K562 (cell line): ENCODE data around the gene VENTX. TPM values are rescaled to one million over a fixed set of nuclear protein-coding genes. Genes with fewer than 3 reads are reported as not detected.

ENCODE experiments used
- ATAC-seq: fragments of 200-7000 bp; cut with Tn5 transposase; 3 replicates; pipeline ENCODE4 v1.9.1; 2020; ENCODE audit warnings: moderate library complexity
- BruUV-seq: library from RNA; stranded (reverse); fragments of 400-500 nt; replicated peaks from 2 replicates; lab custom pipeline; 2021; lab: Mats Ljungman, UMichigan
- CTCF ChIA-PET: fragments of 300-600 bp; formaldehyde crosslinking; extraction: SDS; loops from one replicate; lab custom pipeline; 2021; ENCODE audit warnings: low intra/inter-chr PET ratio; lab: Yijun Ruan, JAX
- POLR2A ChIA-PET: fragments of 300-600, 350-650 bp; sonication (Branson Sonifier 250); formaldehyde crosslinking; extraction: SDS; loops from one replicate; lab custom pipeline; 2021; ENCODE audit warnings: antibody characterized with exemption, inconsistent platforms; lab: Yijun Ruan, JAX
- DNase-seq, 4 experiments: peaks; one replicate each; pipeline versions ENCODE4 v3.0.0 to v3.0.0-alpha.2; 2011 to 2018; ENCODE audit warnings: low spot score in 3 of 4, mixed read lengths in 3 of 4; ENCODE audit errors: extremely low read depth in 1 of 4
- FAIRE-seq: peaks from 2 replicates; lab custom pipeline; 2011; peaks lifted over from hg19 to GRCh38; lab: Jason Lieb, UNC
- H2AFZ ChIP-seq: 2 replicates; pipeline ENCODE4 v1.6.0; 2011; ENCODE audit warnings: low read depth, low read length, control low read depth, inconsistent platforms
- H3K27ac ChIP-seq: fragments of 200-600 bp; 3 replicates; pipeline ENCODE4 v1.8.0; 2011; ENCODE audit warnings: low read depth, mild to moderate bottlenecking, control low read depth, inconsistent platforms, low read length, moderate library complexity, mixed read lengths; ENCODE audit errors: extremely low read depth
- H3K27me3 ChIP-seq, 2 experiments: fragments of 300-600 bp in 1 of 2; 2 replicates in 1 of 2; 3 replicates in 1 of 2; pipeline versions ENCODE4 v1.6.0 to v1.8.0; 2011; ENCODE audit warnings: inconsistent platforms in 2 of 2, low read length in 2 of 2, mild to moderate bottlenecking in 1 of 2, mixed read lengths in 1 of 2, moderate library complexity in 1 of 2; ENCODE audit not compliant: control insufficient read depth in 2 of 2, insufficient read depth in 2 of 2
- H3K36me3 ChIP-seq: fragments of 300-600 bp; 3 replicates; pipeline ENCODE4 v1.8.0; 2011; ENCODE audit warnings: mild to moderate bottlenecking, low read length, inconsistent platforms; ENCODE audit not compliant: control insufficient read depth, insufficient read depth
- H3K4me1 ChIP-seq, 2 experiments: fragments of 200-600 bp in 1 of 2; replicated peaks in 1 of 2; 2 replicates in 1 of 2; 3 replicates in 1 of 2; pipeline versions ENCODE4 v1.5.1 to v1.8.0; 2011; ENCODE audit warnings: inconsistent platforms in 2 of 2, low read length in 2 of 2, mild to moderate bottlenecking in 1 of 2, mixed read lengths in 1 of 2, moderate library complexity in 1 of 2; ENCODE audit not compliant: control insufficient read depth in 2 of 2, insufficient read depth in 2 of 2
- H3K4me2 ChIP-seq: 2 replicates; pipeline ENCODE4 v1.6.1; 2011; ENCODE audit warnings: low read length, control low read depth, inconsistent platforms, mixed read lengths; ENCODE audit not compliant: insufficient read depth
- H3K4me3 ChIP-seq: fragments of 200-600 bp; sonication (generic), shearing (Covaris generic); 2 replicates; pipeline ENCODE4 v1.5.1; 2016; ENCODE audit warnings: control low read depth, inconsistent platforms
- H3K79me2 ChIP-seq: fragments of 200-600 bp; 3 replicates; pipeline ENCODE4 v1.8.0; 2011; ENCODE audit warnings: low read length, inconsistent platforms; ENCODE audit not compliant: control insufficient read depth, insufficient read depth
- H3K9ac ChIP-seq, 2 experiments: 2 replicates each; pipeline versions ENCODE4 v1.6.0 to v1.6.1; 2011; ENCODE audit warnings: low read depth in 2 of 2, low read length in 2 of 2, control low read depth in 1 of 2, inconsistent platforms in 1 of 2, mild to moderate bottlenecking in 1 of 2, mixed read lengths in 1 of 2; ENCODE audit not compliant: insufficient read depth in 1 of 2
- H3K9me1 ChIP-seq: one replicate; pipeline ENCODE4 v1.6.0; 2011; ENCODE audit warnings: inconsistent platforms, mild to moderate bottlenecking, low read length, moderate library complexity; ENCODE audit not compliant: control insufficient read depth, insufficient read depth
- H3K9me3 ChIP-seq: replicated peaks from 2 replicates; pipeline ENCODE4 v1.5.1; 2011; ENCODE audit warnings: low read depth, low read length, inconsistent platforms; ENCODE audit not compliant: control insufficient read depth, insufficient read depth
- H4K20me1 ChIP-seq: replicated peaks from 2 replicates; pipeline ENCODE4 v1.6.1; 2011; ENCODE audit warnings: low read length, inconsistent platforms, mixed read lengths; ENCODE audit not compliant: control insufficient read depth, insufficient read depth
- JUNB ChIP-seq: fragments of 450-650 bp; formaldehyde crosslinking; conservative IDR thresholded peaks from 2 replicates; pipeline ENCODE4 v1.4.0; 2020; ENCODE audit warnings: mild to moderate bottlenecking
- LARP7 ChIP-seq: fragments of 450-650 bp; IDR thresholded peaks from 2 replicates; pipeline ENCODE4 v1.6.1; 2016
- NR1H2 ChIP-seq: sonication (generic); formaldehyde crosslinking; IDR thresholded peaks from 2 replicates; pipeline ENCODE4 v1.4.0; 2020; ENCODE audit warnings: mild to moderate bottlenecking, missing genetic modification reagents
- RFX1 ChIP-seq: fragments of 450-650 bp; IDR thresholded peaks from 2 replicates; pipeline ENCODE4 v1.6.1; 2016; ENCODE audit warnings: mild to moderate bottlenecking, moderate library complexity
- SIN3A ChIP-seq, 2 experiments: fragments of 150-350 bp in 1 of 2; IDR thresholded peaks; 2 replicates each; pipeline ENCODE4 v1.6.1; 2011 to 2016; ENCODE audit warnings: borderline replicate concordance in 2 of 2, low read depth in 2 of 2, low read length in 2 of 2, mild to moderate bottlenecking in 2 of 2, moderate library complexity in 2 of 2; ENCODE audit not compliant: control insufficient read depth in 1 of 2
- ZNF347 ChIP-seq: fragments of 450-650 bp; formaldehyde crosslinking; IDR thresholded peaks from 2 replicates; pipeline ENCODE4 v1.4.0; 2020; ENCODE audit warnings: low read depth, mild to moderate bottlenecking, moderate library complexity
- ZNF551 ChIP-seq: fragments of 250-450 bp; sonication (Bioruptor Pico); IDR thresholded peaks from 2 replicates; pipeline ENCODE4 v1.5.0; 2021; ENCODE audit warnings: mild to moderate bottlenecking, moderate library complexity
- WGBS: fragments of 100-300 bp; shearing (Covaris generic); methylation state at CpG from one replicate; pipeline ENCODE4 v1.1.6; 2016; ENCODE audit warnings: low coverage, mixed read lengths; ENCODE audit not compliant: insufficient coverage; ENCODE audit errors: missing lambda C conversion rate; 5-methylcytosine and 5-hydroxymethylcytosine counted together
- in situ Hi-C: fragments of 300-500 bp; cut with MboI; formaldehyde crosslinking; loops from 4 replicates; pipeline ENCODE4 v1.15.0; 2018; ENCODE audit warnings: inconsistent platforms, mixed read lengths
- intact Hi-C: fragments of 100-400 bp; cut with micrococcal nuclease; formaldehyde crosslinking; loops from 2 replicates; pipeline ENCODE4 v1.14.2; 2022
- polyA plus RNA-seq, 8 experiments: library from polyadenylated mRNA; depleted of rRNA in 4 of 8; stranded (reverse) in 5 of 8; unstranded in 3 of 8; fragments of >200 nt; fragmentation: Nextera tagmentation in 2 of 8; fragmentation: Illumina TruSeq in 1 of 8; extraction: Ambion mirVana in 2 of 8; extraction: Trizol in 1 of 8; gene quantifications; 2 replicates each; pipeline versions ENCODE4 v1.2.1 to v1.2.3, GENCODE V29; 2011 to 2014; ENCODE audit warnings: inconsistent platforms in 1 of 8, missing spikeins in 1 of 8
- total RNA-seq, 7 experiments: library from RNA; depleted of rRNA in 6 of 7; stranded (reverse); fragments of >200 nt in 6 of 7; fragmentation: Illumina TruSeq in 2 of 7; extraction: Trizol in 2 of 7; gene quantifications; 2 replicates each; pipeline versions ENCODE4 v1.2.1 to v1.2.3, GENCODE V29; 2011 to 2021; ENCODE audit warnings: low replicate concordance in 1 of 7
- TF ChIP-seq, protein P1 (sequence below): fragments of 250-450 bp; sonication (Bioruptor Pico); IDR thresholded peaks from 2 replicates; pipeline ENCODE4 v1.8.0; 2022; ENCODE audit warnings: inconsistent platforms
- TF ChIP-seq, protein P2 (sequence below): sonication (generic); formaldehyde crosslinking; IDR thresholded peaks from 2 replicates; pipeline ENCODE4 v1.8.1; 2023; ENCODE audit warnings: missing genetic modification reagents, mild to moderate bottlenecking, borderline replicate concordance

The VENTX gene
- total and polyA plus RNA-seq, 9 of the 15 experiments (the other 6 are each of a cell fraction or from before 2014, with no cell fraction given) = 0.07 to 0.70 (median 0.20) TPM; not detected in 1

DNA sequence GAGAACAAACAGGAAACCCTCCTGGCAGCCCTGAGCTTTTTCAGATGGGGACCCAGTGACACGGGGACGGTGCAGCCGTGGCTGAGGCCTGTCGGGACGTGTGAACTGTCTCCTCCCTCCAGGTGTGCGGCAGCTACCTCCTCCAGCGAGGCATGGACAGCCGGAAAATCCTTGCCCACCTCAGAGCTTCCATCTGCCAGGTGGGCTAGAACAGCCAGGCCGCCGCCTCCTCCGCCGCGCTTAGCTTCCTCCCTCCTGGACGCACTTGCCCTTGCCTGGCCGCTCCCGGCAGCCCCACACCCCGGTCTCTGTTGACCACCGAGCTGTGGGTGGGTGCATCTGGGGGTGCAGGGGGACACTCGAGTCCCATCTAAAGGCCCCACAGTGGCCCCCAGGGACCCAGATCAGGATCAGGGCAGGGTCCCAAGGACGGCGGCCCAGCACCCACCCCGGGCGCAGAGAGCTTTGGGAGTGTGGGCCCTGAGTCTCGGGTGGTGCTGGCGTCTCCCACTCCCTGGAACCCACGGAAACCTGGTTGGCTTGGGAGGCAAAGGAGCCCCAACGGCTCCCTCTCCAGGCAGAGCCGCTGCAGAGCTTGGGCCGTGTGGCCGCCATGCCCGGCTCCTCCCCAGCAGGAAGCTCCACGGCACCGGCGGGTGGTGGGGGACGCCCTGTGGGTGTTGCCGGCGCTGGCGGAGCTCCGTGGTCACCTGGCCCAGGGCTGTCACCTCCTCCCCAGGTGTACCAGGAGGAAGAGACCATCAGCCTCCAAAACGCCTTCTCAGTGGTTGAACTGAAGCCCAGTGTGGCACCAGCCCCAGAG, 40.5 kb upstream of the VENTX start (continued):
- TF ChIP-seq, protein P1, sequence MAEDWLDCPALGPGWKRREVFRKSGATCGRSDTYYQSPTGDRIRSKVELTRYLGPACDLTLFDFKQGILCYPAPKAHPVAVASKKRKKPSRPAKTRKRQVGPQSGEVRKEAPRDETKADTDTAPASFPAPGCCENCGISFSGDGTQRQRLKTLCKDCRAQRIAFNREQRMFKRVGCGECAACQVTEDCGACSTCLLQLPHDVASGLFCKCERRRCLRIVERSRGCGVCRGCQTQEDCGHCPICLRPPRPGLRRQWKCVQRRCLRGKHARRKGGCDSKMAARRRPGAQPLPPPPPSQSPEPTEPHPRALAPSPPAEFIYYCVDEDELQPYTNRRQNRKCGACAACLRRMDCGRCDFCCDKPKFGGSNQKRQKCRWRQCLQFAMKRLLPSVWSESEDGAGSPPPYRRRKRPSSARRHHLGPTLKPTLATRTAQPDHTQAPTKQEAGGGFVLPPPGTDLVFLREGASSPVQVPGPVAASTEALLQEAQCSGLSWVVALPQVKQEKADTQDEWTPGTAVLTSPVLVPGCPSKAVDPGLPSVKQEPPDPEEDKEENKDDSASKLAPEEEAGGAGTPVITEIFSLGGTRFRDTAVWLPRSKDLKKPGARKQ (CRISPR knock-in tag) = no peak
- TF ChIP-seq SIN3A (IDR thresholded peaks at IDR 0.05; ENCODE audit: borderline replicate concordance in 2 of 2, control insufficient read depth in 1 of 2, low read depth in 2 of 2, low read length in 2 of 2) = no peak

DNA sequence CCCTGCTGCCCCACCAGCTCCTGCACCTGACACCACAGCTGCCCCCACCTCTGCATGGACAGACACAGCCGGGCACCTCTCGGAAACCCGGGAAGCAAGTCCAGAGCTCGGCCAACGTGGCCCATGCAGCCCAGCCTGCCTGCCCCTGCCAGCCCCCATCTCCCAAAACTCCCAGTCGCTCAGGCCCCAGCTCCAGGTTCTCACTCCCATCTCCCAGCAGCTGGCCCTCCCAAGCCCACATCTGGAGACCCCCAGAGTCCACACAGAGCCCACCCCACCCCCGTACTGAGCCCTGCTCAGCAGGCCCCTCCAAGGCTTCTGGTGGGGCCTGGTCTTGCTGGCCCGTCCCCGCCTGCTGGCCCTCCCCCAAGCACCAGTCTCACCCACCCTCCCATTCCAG, 39.9 kb upstream of the VENTX start:
- Histone ChIP-seq H3K9me1 (no peaks in the 10 kb centered on the region), H3K9ac (no peak overlapping the region), H3K27me3 (peaks cover 14 to 63% of the 10 kb centered on the region in 2 experiments; a peak in 4 of 5 replicates), H3K9me3 (no peaks in the 10 kb centered on the region), H2AFZ (no peak overlapping the region), H3K4me3 (no peak overlapping the region), H3K36me3 (no peaks in the 10 kb centered on the region), H3K4me1 (peaks cover 0 to 66% of the 10 kb centered on the region in 2 experiments; a peak in 2 of 5 replicates), H3K79me2 (no peaks in the 10 kb centered on the region), H3K4me2 (no peak overlapping the region), H4K20me1 (no peaks in the 10 kb centered on the region), H3K27ac (no peak overlapping the region)
- TF ChIP-seq ZNF347 (CRISPR knock-in tag) = no peak
- no peak for TF ChIP-seq ZNF551
- TF ChIP-seq SIN3A (IDR thresholded peaks at IDR 0.05; ENCODE audit: borderline replicate concordance in 2 of 2, control insufficient read depth in 1 of 2, low read depth in 2 of 2, low read length in 2 of 2) = no peak
- TF ChIP-seq, protein P2, sequence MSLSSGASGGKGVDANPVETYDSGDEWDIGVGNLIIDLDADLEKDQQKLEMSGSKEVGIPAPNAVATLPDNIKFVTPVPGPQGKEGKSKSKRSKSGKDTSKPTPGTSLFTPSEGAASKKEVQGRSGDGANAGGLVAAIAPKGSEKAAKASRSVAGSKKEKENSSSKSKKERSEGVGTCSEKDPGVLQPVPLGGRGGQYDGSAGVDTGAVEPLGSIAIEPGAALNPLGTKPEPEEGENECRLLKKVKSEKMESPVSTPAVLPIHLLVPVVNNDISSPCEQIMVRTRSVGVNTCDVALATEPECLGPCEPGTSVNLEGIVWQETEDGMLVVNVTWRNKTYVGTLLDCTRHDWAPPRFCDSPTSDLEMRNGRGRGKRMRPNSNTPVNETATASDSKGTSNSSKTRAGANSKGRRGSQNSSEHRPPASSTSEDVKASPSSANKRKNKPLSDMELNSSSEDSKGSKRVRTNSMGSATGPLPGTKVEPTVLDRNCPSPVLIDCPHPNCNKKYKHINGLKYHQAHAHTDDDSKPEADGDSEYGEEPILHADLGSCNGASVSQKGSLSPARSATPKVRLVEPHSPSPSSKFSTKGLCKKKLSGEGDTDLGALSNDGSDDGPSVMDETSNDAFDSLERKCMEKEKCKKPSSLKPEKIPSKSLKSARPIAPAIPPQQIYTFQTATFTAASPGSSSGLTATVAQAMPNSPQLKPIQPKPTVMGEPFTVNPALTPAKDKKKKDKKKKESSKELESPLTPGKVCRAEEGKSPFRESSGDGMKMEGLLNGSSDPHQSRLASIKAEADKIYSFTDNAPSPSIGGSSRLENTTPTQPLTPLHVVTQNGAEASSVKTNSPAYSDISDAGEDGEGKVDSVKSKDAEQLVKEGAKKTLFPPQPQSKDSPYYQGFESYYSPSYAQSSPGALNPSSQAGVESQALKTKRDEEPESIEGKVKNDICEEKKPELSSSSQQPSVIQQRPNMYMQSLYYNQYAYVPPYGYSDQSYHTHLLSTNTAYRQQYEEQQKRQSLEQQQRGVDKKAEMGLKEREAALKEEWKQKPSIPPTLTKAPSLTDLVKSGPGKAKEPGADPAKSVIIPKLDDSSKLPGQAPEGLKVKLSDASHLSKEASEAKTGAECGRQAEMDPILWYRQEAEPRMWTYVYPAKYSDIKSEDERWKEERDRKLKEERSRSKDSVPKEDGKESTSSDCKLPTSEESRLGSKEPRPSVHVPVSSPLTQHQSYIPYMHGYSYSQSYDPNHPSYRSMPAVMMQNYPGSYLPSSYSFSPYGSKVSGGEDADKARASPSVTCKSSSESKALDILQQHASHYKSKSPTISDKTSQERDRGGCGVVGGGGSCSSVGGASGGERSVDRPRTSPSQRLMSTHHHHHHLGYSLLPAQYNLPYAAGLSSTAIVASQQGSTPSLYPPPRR (CRISPR knock-in tag) = no peak
- no peak for TF ChIP-seq NR1H2 (CRISPR knock-in tag)
- TF ChIP-seq RFX1 = no peak
- no peak for TF ChIP-seq LARP7
- no peak for TF ChIP-seq JUNB (CRISPR knock-in tag)
- WGBS = 0% methylated on average over 1 of the region's 9 CpGs
- POLR2A ChIA-PET = interaction anchor here (0.6 kb wide), 1 partner anchor 317 kb away, joined by 3 read pairs; no protein-coding TSS in a partner anchor
- intact Hi-C loops (no loop called here), in situ Hi-C loops (no loop called here)
- ATAC-seq (no peak), DNase-seq (no peak), FAIRE-seq (no peak)
- no TSS peak for BruUV-seq
- CTCF ChIA-PET = no interaction called here
